Activated B cell treated with CpG ODN at 0.5 μM for 24 hours (primary cell): ENCODE results near the gene TECRL. TPM values are rescaled to one million over a fixed set of nuclear protein-coding genes. Genes with fewer than 3 reads are reported as not detected.

Experiments
- ATAC-seq: fragments of 200-7000 bp; cut with Tn5 transposase; one replicate; pipeline ENCODE4 v1.10.0; 2021; ENCODE audit warnings: low read depth, mild to moderate bottlenecking, moderate library complexity
- CTCF ChIA-PET: fragments of 350-600 bp; sonication (Branson Sonifier 250); formaldehyde crosslinking; loops from one replicate; lab custom pipeline; 2021; ENCODE audit warnings: antibody characterized with exemption; lab: Charles Lee
- POLR2A ChIA-PET: fragments of 350-600 bp; sonication (Branson Sonifier 250); formaldehyde crosslinking; loops from one replicate; lab custom pipeline; 2021; ENCODE audit warnings: antibody characterized with exemption; lab: Charles Lee
- DNase-seq: peaks from one replicate; pipeline ENCODE4 v3.0.0; 2022
- H3K27ac Mint-ChIP-seq: one replicate; pipeline ENCODE4 v1.8.0; 2020; ENCODE audit warnings: mixed read lengths
- H3K27me3 Mint-ChIP-seq: one replicate; pipeline ENCODE4 v1.8.0; 2021; ENCODE audit warnings: mixed read lengths
- H3K36me3 Mint-ChIP-seq: one replicate; pipeline ENCODE4 v1.8.0; 2021; ENCODE audit warnings: low read depth, mixed read lengths
- H3K4me1 Mint-ChIP-seq: one replicate; pipeline ENCODE4 v1.8.0; 2021; ENCODE audit warnings: mixed read lengths
- H3K4me3 Mint-ChIP-seq: one replicate; pipeline ENCODE4 v1.8.0; 2020; ENCODE audit warnings: mild to moderate bottlenecking, mixed read lengths
- H3K9me3 Mint-ChIP-seq: one replicate; pipeline ENCODE4 v1.8.0; 2020; ENCODE audit warnings: mixed read lengths
- CTCF ChIP-seq: fragments of 200-600 bp; IDR thresholded peaks from one replicate; pipeline ENCODE4 v1.8.0; 2022; ENCODE audit warnings: antibody characterized with exemption, mild to moderate bottlenecking
- intact Hi-C: fragments of 100-400 bp; cut with micrococcal nuclease; formaldehyde crosslinking; loops from one replicate; pipeline ENCODE4 v1.15.1; 2024
- total RNA-seq: library from RNA; stranded (reverse); gene quantifications from 2 replicates; pipeline ENCODE4 v1.2.3, GENCODE V29; 2022

The TECRL gene
- total RNA-seq, 1 donor from 2014 or later: not detected

GRCh38 chr4:64250488-64250887, 158.8 kb downstream of the TECRL start:
- H3K4me1 Mint-ChIP-seq: no peaks in the 10 kb centered on the region
- intact Hi-C loops: no loop called here
- CTCF ChIA-PET: no interaction called here
- no peaks in the 10 kb centered on the region for H3K27me3 Mint-ChIP-seq
- no peaks in the 10 kb centered on the region for H3K36me3 Mint-ChIP-seq
- H3K9me3 Mint-ChIP-seq: peaks cover 10% of the 10 kb centered on the region
- H3K27ac Mint-ChIP-seq: no peak overlapping the region
- POLR2A ChIA-PET: no interaction called here
- DNase-seq (no peak), ATAC-seq (no peak)
- no peak for TF ChIP-seq CTCF
- H3K4me3 Mint-ChIP-seq: no peak overlapping the region

- H3K27me3 Mint-ChIP-seq: no peaks in the 10 kb centered on the region
- no peak for TF ChIP-seq CTCF
- H3K36me3 Mint-ChIP-seq: no peaks in the 10 kb centered on the region
- ChIA-PET CTCF (no interaction called here), POLR2A (no interaction called here)
- no peak for ATAC-seq
- no peak overlapping the region for H3K4me3 Mint-ChIP-seq
- no peaks in the 10 kb centered on the region for H3K4me1 Mint-ChIP-seq
- intact Hi-C loops: no loop called here
- DNase-seq: no peak
- H3K27ac Mint-ChIP-seq: no peak overlapping the region
- H3K9me3 Mint-ChIP-seq: peaks cover 10% of the 10 kb centered on the region
These were observed 159.2 kb downstream of the TECRL start for GRCh38 chr4:64250061-64250460.

GRCh38 chr4:64248186-64248585, 161.1 kb downstream of the TECRL start:
- peaks cover 11% of the 10 kb centered on the region for H3K9me3 Mint-ChIP-seq
- H3K4me1 Mint-ChIP-seq: no peaks in the 10 kb centered on the region
- ChIA-PET POLR2A (no interaction called here), CTCF (no interaction called here)
- intact Hi-C loops: no loop called here
- H3K36me3 Mint-ChIP-seq: no peaks in the 10 kb centered on the region
- TF ChIP-seq CTCF: no peak
- no peaks in the 10 kb centered on the region for H3K27me3 Mint-ChIP-seq
- H3K4me3 Mint-ChIP-seq: no peak overlapping the region
- DNase-seq: no peak
- no peak for ATAC-seq
- no peak overlapping the region for H3K27ac Mint-ChIP-seq

- intact Hi-C loops: no loop called here
- ChIA-PET CTCF (no interaction called here), POLR2A (no interaction called here)
- ATAC-seq: no peak
- Mint-ChIP-seq H3K27ac (no peak overlapping the region), H3K4me1 (no peaks in the 10 kb centered on the region), H3K4me3 (no peak overlapping the region), H3K27me3 (no peaks in the 10 kb centered on the region), H3K9me3 (peaks cover 25% of the 10 kb centered on the region), H3K36me3 (no peaks in the 10 kb centered on the region)
- DNase-seq: no peak
- no peak for TF ChIP-seq CTCF
These were observed 178.4 kb downstream of the TECRL start for GRCh38 chr4:64230709-64231310.
